Gastrocnemius medialis (tissue), 4 donors: ENCODE measurements around the gene HGS. TPM values are rescaled to one million over a fixed set of nuclear protein-coding genes. Genes with fewer than 3 reads are reported as not detected.

ENCODE experiments used
- ATAC-seq, 2 donors: fragments of 150-250 bp; one replicate each; pipeline ENCODE4 v1.9.1; 2016
- DNase-seq, 2 donors: peaks; one replicate each; pipeline ENCODE4 v3.0.0-alpha.2; 2019
- H3K27ac ChIP-seq, 4 donors: fragments of 200-600 bp; sonication (generic); 1 replicate in 1 of 4; 2 replicates in 3 of 4; pipeline ENCODE4 v1.5.1; 2016 to 2018; ENCODE audit warnings: mild to moderate bottlenecking in 2 of 4, moderate library complexity in 1 of 4
- H3K27me3 ChIP-seq, 3 donors: fragments of 200-600 bp; sonication (generic) in 2 of 3; 1 replicate in 1 of 3; 2 replicates in 2 of 3; pipeline versions ENCODE4 v1.5.1 to v1.6.0; 2016 to 2019; ENCODE audit warnings: mild to moderate bottlenecking in 1 of 3, moderate library complexity in 1 of 3
- H3K36me3 ChIP-seq, 2 donors: fragments of 200-600 bp; sonication (generic) in 1 of 2; one replicate each; pipeline ENCODE4 v1.5.1; 2017 to 2018
- H3K4me1 ChIP-seq, 2 donors: fragments of 200-600 bp; sonication (generic) in 1 of 2; one replicate each; pipeline ENCODE4 v1.5.1; 2016 to 2017; ENCODE audit warnings: mild to moderate bottlenecking in 2 of 2
- H3K4me3 ChIP-seq, 4 donors: fragments of 200-600 bp; sonication (generic) in 3 of 4; 1 replicate in 1 of 4; 2 replicates in 3 of 4; pipeline ENCODE4 v1.5.1; 2016 to 2019; ENCODE audit warnings: mild to moderate bottlenecking in 2 of 4
- H3K9me3 ChIP-seq, 3 donors: fragments of 200-600 bp; sonication (generic) in 2 of 3; 1 replicate in 1 of 3; 2 replicates in 2 of 3; pipeline ENCODE4 v1.5.1; 2016 to 2019
- CTCF ChIP-seq, 5 experiments: fragments of 450-650 bp in 3 of 5; fragments of 200-600 bp in 2 of 5; sonication (generic) in 2 of 5; IDR thresholded peaks in 4 of 5; conservative IDR thresholded peaks in 1 of 5; 1 replicate in 4 of 5; 2 replicates in 1 of 5; pipeline ENCODE4 v1.5.1; 2016 to 2019; ENCODE audit warnings: antibody characterized with exemption in 5 of 5, mild to moderate bottlenecking in 3 of 5, moderate library complexity in 3 of 5
- POLR2A ChIP-seq, 2 donors: fragments of 450-650 bp; IDR thresholded peaks; one replicate each; pipeline ENCODE4 v1.6.1; 2017; ENCODE audit warnings: antibody characterized with exemption in 2 of 2, mild to moderate bottlenecking in 2 of 2, moderate library complexity in 2 of 2
- in situ Hi-C, 4 donors: fragments of 200-750 bp; cut with MboI; loops; one replicate each; pipeline versions ENCODE4 v1.15.0 to v1.8.0; 2017; ENCODE audit warnings: low sequenced_read_pairs in 4 of 4
- intact Hi-C: fragments of 100-400 bp; cut with DNase I; formaldehyde crosslinking; loops from one replicate; pipeline ENCODE4 v1.15.1; 2023; ENCODE audit warnings: low total_unique reads
- total RNA-seq, 4 donors: library from RNA; depleted of rRNA; stranded (reverse); fragments of >200 nt; gene quantifications; one replicate each; pipeline versions ENCODE4 v1.1.0 to v1.2.3, GENCODE V29; 2016

Gene HGS
- total RNA-seq, 4 donors from 2014 or later, result 62.1 to 150 (median 113) TPM

GRCh38 chr17:81690066-81690465 lies 6.3 kb downstream of the HGS start:
- Histone ChIP-seq H3K36me3 (peaks cover 0 to 95% of the 10 kb centered on the region in 2 donors), H3K4me3 (no peak overlapping the region), H3K4me1 (peaks cover 8% of the 10 kb centered on the region in 2 donors), H3K27me3 (no peaks in the 10 kb centered on the region), H3K27ac (no peak overlapping the region), H3K9me3 (no peaks in the 10 kb centered on the region)
- ATAC-seq, result no peak
- in situ Hi-C loops (no loop called here), intact Hi-C loops (no loop called here)
- no peak for DNase-seq
- TF ChIP-seq CTCF (IDR thresholded peaks at IDR 0.05 in 4 of 5, conservative IDR thresholded peaks at IDR 0.05 in 1 of 5) (no peak), POLR2A (IDR thresholded peaks at IDR 0.05) (no peak)

GRCh38 chr17:81690549-81690948 lies 6.7 kb downstream of the HGS start:
- no peak for DNase-seq
- Histone ChIP-seq H3K27ac (no peak overlapping the region), H3K4me1 (peaks cover 3 to 4% of the 10 kb centered on the region in 2 donors), H3K4me3 (no peak overlapping the region), H3K36me3 (peaks cover 0 to 100% of the 10 kb centered on the region in 2 donors), H3K9me3 (no peaks in the 10 kb centered on the region), H3K27me3 (no peaks in the 10 kb centered on the region)
- TF ChIP-seq POLR2A (IDR thresholded peaks at IDR 0.05) (no peak), CTCF (IDR thresholded peaks at IDR 0.05 in 4 of 5, conservative IDR thresholded peaks at IDR 0.05 in 1 of 5) (no peak)
- intact Hi-C loops (no loop called here), in situ Hi-C loops (no loop called here)
- no peak for ATAC-seq

GRCh38 chr17:81691196-81691595 lies 7.4 kb downstream of the HGS start:
- no peaks in the 10 kb centered on the region for H3K9me3 ChIP-seq
- no peak for TF ChIP-seq CTCF (IDR thresholded peaks at IDR 0.05 in 4 of 5, conservative IDR thresholded peaks at IDR 0.05 in 1 of 5)
- no peak for TF ChIP-seq POLR2A (IDR thresholded peaks at IDR 0.05)
- intact Hi-C loops, result no loop called here
- H3K4me3 ChIP-seq, result no peak overlapping the region
- in situ Hi-C loops, result no loop called here
- H3K36me3 ChIP-seq, result peaks cover 0 to 100% of the 10 kb centered on the region in 2 donors
- no peak for DNase-seq
- H3K27me3 ChIP-seq, result no peaks in the 10 kb centered on the region
- H3K4me1 ChIP-seq, result no peaks in the 10 kb centered on the region
- no peak for ATAC-seq
- no peak overlapping the region for H3K27ac ChIP-seq

GRCh38 chr17:81691608-81692007 lies 7.8 kb downstream of the HGS start:
- Histone ChIP-seq H3K4me1 (no peaks in the 10 kb centered on the region), H3K36me3 (peaks cover 0 to 100% of the 10 kb centered on the region in 2 donors), H3K27ac (no peak overlapping the region), H3K9me3 (no peaks in the 10 kb centered on the region), H3K4me3 (no peak overlapping the region), H3K27me3 (no peaks in the 10 kb centered on the region)
- no peak for TF ChIP-seq CTCF (IDR thresholded peaks at IDR 0.05 in 4 of 5, conservative IDR thresholded peaks at IDR 0.05 in 1 of 5)
- TF ChIP-seq POLR2A (IDR thresholded peaks at IDR 0.05), result no peak
- ATAC-seq (no peak), DNase-seq (no peak)
- intact Hi-C loops (no loop called here), in situ Hi-C loops (no loop called here)
